Measurements from ENCODE around the gene TTYH3. TPM values are rescaled to one million over a fixed set of nuclear protein-coding genes. Genes with fewer than 3 reads are reported as not detected.

Gene TTYH3
- total RNA-seq, 2 experiments from 2014 or later, result 9.7 to 10.2 TPM

Other genes starting within 250 kb of the TTYH3 start
- 10 to 100 TPM; 64.6 to 65.1 TPM for gene CHST12, start 228.4 kb upstream of the TTYH3 start, total RNA-seq
- not detected for gene GRIFIN, start 155.6 kb upstream of the TTYH3 start, total RNA-seq
- 100 to 1,000 TPM; 105 to 109 TPM for gene LFNG, start 112.2 kb upstream of the TTYH3 start, total RNA-seq
- gene BRAT1, start 76.5 kb upstream of the TTYH3 start, total RNA-seq, result 10 to 100 TPM; 31.1 to 32.9 TPM
- 10 to 100 TPM; 12.7 to 14.0 TPM for gene IQCE, start 73.0 kb upstream of the TTYH3 start, total RNA-seq
- gene AMZ1, start 56.2 kb downstream of the TTYH3 start, total RNA-seq, result under 1 TPM; 0.78 to 0.88 TPM
- 10 to 100 TPM; 16.3 to 17.4 TPM for gene GNA12, start 212.3 kb downstream of the TTYH3 start, total RNA-seq

Measured in activated CD4-positive, alpha-beta memory T cell treated with anti-CD3 and anti-CD28 coated beads, Interleukin-2, amount 10 ng/mL, durations not matched to agents 7 days and 5 days (primary cell).